Heart right ventricle (tissue), 16 donors: Measurements from ENCODE around the gene NIN. TPM values are rescaled to one million over a fixed set of nuclear protein-coding genes. Genes with fewer than 3 reads are reported as not detected.
A peak's percentile ranks its signal among the peaks of the same experiment; 100 is the strongest.

Experiments
- ATAC-seq, 8 donors: fragments of 200-7000 bp; cut with Tn5 transposase; one replicate each; pipeline ENCODE4 v1.9.1; 2020; ENCODE audit warnings: mild to moderate bottlenecking in 8 of 8, moderate library complexity in 8 of 8, moderate number of reproducible peaks in 1 of 8
- DNase-seq, 2 donors: peaks; one replicate each; pipeline ENCODE4 v3.0.0-alpha.2; 2020
- H3K27ac ChIP-seq, 10 donors: fragments of 200-600 bp; sonication (generic) in 2 of 10; one replicate each; pipeline versions ENCODE4 v1.5.0 to v1.8.0; 2020 to 2022; ENCODE audit warnings: mild to moderate bottlenecking in 3 of 10
- H3K27me3 ChIP-seq, 7 donors: fragments of 200-600 bp; one replicate each; pipeline ENCODE4 v1.8.0; 2021 to 2022; ENCODE audit warnings: mild to moderate bottlenecking in 2 of 7
- H3K36me3 ChIP-seq, 9 donors: fragments of 200-600 bp; sonication (generic) in 1 of 9; one replicate each; pipeline versions ENCODE4 v1.5.0 to v1.8.0; 2020 to 2022; ENCODE audit warnings: mild to moderate bottlenecking in 2 of 9
- H3K4me1 ChIP-seq, 9 donors: fragments of 200-600 bp; sonication (generic) in 1 of 9; one replicate each; pipeline versions ENCODE4 v1.5.0 to v1.8.0; 2020 to 2022; ENCODE audit warnings: mild to moderate bottlenecking in 4 of 9
- H3K4me3 ChIP-seq, 10 donors: fragments of 200-600 bp; sonication (generic) in 2 of 10; one replicate each; pipeline versions ENCODE4 v1.5.0 to v1.8.0; 2020 to 2022; ENCODE audit warnings: mild to moderate bottlenecking in 7 of 10, moderate library complexity in 2 of 10
- H3K9me3 ChIP-seq, 11 donors: fragments of 200-600 bp in 10 of 11; sonication (generic) in 2 of 11; one replicate each; pipeline versions ENCODE4 v1.5.0 to v1.8.0; 2013 to 2022; ENCODE audit warnings: mild to moderate bottlenecking in 2 of 11, control low read depth in 1 of 11, moderate library complexity in 1 of 11
- WGBS, 2 donors: extraction: QIAGEN DNeasy Blood & Tissue Kit; methylation state at CpG; one replicate each; pipeline ENCODE4 v1.1.7; 2013; ENCODE audit warnings: inconsistent platforms in 1 of 2; 5-methylcytosine and 5-hydroxymethylcytosine counted together
- intact Hi-C, 10 donors: fragments of 100-400 bp; cut with DNase I; formaldehyde crosslinking; loops; one replicate each; pipeline versions ENCODE4 v1.11.1 to v1.14.2; 2022
- long read RNA-seq, 3 donors: library from polyadenylated mRNA; unstranded; transcript quantifications; one replicate each; pipeline ENCODE4 v2.0.0, GENCODE V29; 2020 to 2021
- polyA plus RNA-seq, 2 donors: library from polyadenylated mRNA; stranded (reverse); fragments of 200-250 nt; gene quantifications; one replicate each; pipeline ENCODE4 v1.2.3, GENCODE V29; 2013
- total RNA-seq, 10 donors: library from RNA; stranded (reverse); fragmentation: NEBNext Ultra II Directional in 3 of 10; extraction: Animal tissue kit (Norgen Biotek cat#: 25700) in 3 of 10; gene quantifications; one replicate each; pipeline versions ENCODE4 v1.2.1 to v1.2.4, GENCODE V29; 2021 to 2023
- TF ChIP-seq, protein P1 (sequence below), 9 donors: fragments of 200-600 bp; sonication (generic) in 2 of 9; IDR thresholded peaks; one replicate each; pipeline versions ENCODE4 v1.5.0 to v1.8.0; 2021 to 2022; ENCODE audit warnings: antibody characterized with exemption in 9 of 9, mild to moderate bottlenecking in 5 of 9, moderate library complexity in 1 of 9
- donor health status: Arrhythmogenic right ventricular cardiomyopathy.
- donor health status: ischemic (EF 13 %, LVEDD 7.1; RV severe dilation, severe dysfunction).
- donor health status: healthy with polysubstance abuse.
- donor health status: DM: no; HTN: yes; CAD: no.
- donor health status: DM: no; HTN: no; CAD: no.
- donor health status: ischemic (EF 25% LVEDD 6.9; RV normal size, moderate dysfunction).
- donor health status: ischemic (EF 25% LVEDD 5.7; RV mildly dilated, moderate dysfunction).
- donor health status: healthy.
- donor health status: DM: yes; HTN: yes; CAD: no.
- donor health status: Ischemic cardiomyopathy.
- donor health status: ischemic (EF 35%, LVEDD 5.7; RV mildly dilated, moderate dysfunction).
- donor health status: nonischemic (EF 11% LVEDD 7.7; RV severe dilation, severe dysfunction).
- donor health status: DM: yes; HTN: yes; CAD: no.
- donor health status: PGD.
- donor health status: ischemic (EF 29% LVEDD 5.4; RV normal size, mild dysfunction).
- donor health status: nonischemic (EF 23%, LVEDD 6.1; RV moderate dilation, normal function).

The NIN gene, protein sequence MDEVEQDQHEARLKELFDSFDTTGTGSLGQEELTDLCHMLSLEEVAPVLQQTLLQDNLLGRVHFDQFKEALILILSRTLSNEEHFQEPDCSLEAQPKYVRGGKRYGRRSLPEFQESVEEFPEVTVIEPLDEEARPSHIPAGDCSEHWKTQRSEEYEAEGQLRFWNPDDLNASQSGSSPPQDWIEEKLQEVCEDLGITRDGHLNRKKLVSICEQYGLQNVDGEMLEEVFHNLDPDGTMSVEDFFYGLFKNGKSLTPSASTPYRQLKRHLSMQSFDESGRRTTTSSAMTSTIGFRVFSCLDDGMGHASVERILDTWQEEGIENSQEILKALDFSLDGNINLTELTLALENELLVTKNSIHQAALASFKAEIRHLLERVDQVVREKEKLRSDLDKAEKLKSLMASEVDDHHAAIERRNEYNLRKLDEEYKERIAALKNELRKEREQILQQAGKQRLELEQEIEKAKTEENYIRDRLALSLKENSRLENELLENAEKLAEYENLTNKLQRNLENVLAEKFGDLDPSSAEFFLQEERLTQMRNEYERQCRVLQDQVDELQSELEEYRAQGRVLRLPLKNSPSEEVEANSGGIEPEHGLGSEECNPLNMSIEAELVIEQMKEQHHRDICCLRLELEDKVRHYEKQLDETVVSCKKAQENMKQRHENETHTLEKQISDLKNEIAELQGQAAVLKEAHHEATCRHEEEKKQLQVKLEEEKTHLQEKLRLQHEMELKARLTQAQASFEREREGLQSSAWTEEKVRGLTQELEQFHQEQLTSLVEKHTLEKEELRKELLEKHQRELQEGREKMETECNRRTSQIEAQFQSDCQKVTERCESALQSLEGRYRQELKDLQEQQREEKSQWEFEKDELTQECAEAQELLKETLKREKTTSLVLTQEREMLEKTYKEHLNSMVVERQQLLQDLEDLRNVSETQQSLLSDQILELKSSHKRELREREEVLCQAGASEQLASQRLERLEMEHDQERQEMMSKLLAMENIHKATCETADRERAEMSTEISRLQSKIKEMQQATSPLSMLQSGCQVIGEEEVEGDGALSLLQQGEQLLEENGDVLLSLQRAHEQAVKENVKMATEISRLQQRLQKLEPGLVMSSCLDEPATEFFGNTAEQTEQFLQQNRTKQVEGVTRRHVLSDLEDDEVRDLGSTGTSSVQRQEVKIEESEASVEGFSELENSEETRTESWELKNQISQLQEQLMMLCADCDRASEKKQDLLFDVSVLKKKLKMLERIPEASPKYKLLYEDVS (N-terminal part only)
- total RNA-seq (10 to 100 TPM; 20.2 to 38.7 (median 26.6) TPM), polyA plus RNA-seq (10 to 100 TPM in 1 of 2 donors, 1 to 10 TPM in 1; 4.0 to 14.3 TPM)
- long read RNA-seq, donor 1, full-length matches to known transcripts: 2 of 31 reads
- long read RNA-seq, donor 1, partial matches to known transcripts: 18 of 31 reads
- long read RNA-seq, donor 1, other reads (novel, unspliced or antisense): 11 of 31 reads
- long read RNA-seq, donor 2, partial matches to known transcripts: 17 of 29 reads
- long read RNA-seq, donor 2, other reads (novel, unspliced or antisense): 12 of 29 reads
- long read RNA-seq, donor 3, partial matches to known transcripts: 14 of 20 reads
- long read RNA-seq, donor 3, other reads (novel, unspliced or antisense): 6 of 20 reads

DNA sequence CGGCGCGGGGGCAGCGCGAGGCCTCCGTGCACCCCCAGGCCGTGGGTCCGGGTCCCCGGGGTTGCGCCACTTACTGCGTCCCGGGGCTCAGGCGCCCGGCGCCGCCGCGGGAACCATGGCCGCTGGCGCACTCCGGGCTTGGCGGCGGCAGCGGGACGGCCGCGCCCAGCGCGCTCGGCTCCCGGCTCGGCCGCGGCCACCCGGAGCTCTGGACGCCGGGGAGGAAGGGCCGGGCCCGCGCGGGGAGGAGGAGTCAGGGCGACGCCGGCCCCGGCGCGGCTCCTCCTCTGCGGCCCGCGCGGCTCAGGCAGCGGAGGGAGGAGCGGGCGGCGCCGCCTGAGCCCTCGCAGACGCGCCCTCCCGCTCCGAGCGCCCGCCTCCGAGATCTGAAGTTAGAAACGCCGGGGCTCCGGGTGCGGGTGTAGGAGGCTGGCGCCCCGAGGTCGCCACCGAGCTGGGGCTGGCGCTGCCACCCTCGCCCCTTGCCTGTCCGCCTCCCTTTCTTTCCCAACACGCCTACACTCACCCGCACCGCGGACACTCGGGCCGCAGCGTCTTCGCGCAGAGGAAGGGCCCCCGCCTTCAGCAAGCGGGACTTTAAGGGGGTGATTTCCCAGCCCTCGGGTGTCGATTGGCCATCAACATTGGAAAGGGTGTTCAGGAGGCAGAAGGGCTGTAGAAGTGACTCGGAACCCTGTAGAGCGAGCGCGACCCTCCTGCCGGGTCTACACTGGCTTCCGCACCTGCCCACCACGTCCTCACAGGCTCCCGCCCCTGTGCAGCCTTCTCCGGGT, at the start of gene NIN:
Gene NIN, minus strand, starts transcription at position 231 of the 794 bp plus-strand sequence. CDS start 9,106 bp downstream, outside the sequence.
- Histone ChIP-seq H3K4me3 (peak within 1 kb of the TSS; percentile 75 to 99 (median 92)), H3K27ac (peak within 1 kb of the TSS; percentile 86 to 99 (median 94)), H3K9me3 (no peaks in the 10 kb centered on the region), H3K27me3 (no peaks in the 10 kb centered on the region), H3K36me3 (peaks cover 0 to 7% (median 0%) of the 10 kb centered on the region in 9 donors), H3K4me1 (peaks cover 0 to 44% (median 21%) of the 10 kb centered on the region in 9 donors)
- DNase-seq (peak; percentile 75 to 84), ATAC-seq (peak; percentile 94 to 98 (median 96))
- intact Hi-C loops: loop anchor here in 2 of 10 donors (1.0 to 5.0 kb wide), 2 partner anchors 39 kb away; no protein-coding TSS in a partner anchor
- 0% methylated on average over 80 to 91 of the region's 97 CpGs for WGBS, 2 donors
- TF ChIP-seq, protein P1, sequence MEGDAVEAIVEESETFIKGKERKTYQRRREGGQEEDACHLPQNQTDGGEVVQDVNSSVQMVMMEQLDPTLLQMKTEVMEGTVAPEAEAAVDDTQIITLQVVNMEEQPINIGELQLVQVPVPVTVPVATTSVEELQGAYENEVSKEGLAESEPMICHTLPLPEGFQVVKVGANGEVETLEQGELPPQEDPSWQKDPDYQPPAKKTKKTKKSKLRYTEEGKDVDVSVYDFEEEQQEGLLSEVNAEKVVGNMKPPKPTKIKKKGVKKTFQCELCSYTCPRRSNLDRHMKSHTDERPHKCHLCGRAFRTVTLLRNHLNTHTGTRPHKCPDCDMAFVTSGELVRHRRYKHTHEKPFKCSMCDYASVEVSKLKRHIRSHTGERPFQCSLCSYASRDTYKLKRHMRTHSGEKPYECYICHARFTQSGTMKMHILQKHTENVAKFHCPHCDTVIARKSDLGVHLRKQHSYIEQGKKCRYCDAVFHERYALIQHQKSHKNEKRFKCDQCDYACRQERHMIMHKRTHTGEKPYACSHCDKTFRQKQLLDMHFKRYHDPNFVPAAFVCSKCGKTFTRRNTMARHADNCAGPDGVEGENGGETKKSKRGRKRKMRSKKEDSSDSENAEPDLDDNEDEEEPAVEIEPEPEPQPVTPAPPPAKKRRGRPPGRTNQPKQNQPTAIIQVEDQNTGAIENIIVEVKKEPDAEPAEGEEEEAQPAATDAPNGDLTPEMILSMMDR (IDR thresholded peaks at IDR 0.05): no peak

DNA sequence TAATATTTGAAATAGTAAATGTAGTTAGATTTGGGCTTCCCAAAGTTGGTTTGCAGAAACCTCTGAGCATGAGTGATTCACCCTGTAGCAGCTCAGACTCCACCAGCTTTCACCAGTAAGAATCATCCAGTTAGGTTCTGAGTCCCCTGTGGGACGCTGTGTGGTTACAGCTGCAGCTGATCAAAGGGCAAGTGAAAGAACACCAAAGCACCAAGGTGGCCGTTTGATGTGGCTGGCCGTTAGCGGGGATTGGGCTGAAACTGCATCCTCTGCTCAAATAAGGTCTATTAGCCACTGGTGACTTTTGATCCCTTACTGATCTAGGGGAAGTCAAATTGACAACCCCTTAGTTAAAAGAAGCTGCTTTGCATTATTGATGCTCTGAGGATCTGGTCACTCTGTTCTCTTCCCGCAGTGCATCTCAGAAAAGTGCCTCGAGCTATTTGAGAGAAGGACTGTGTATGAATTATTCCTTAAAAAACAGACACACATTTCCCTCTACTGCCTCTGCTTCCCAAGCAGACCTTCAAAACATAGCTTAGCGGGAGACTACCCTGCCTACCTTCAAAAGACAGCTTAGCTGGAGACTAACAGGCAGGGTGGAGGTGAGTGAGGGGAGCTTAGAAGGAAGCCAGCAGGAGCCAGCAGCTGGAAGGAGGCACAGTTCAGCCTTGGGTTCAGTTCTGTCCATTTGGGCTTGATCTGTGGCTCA, 44.6 kb upstream of the NIN start:
- Histone ChIP-seq H3K27ac (no peak overlapping the region), H3K4me1 (peaks cover 0 to 17% (median 0%) of the 10 kb centered on the region in 9 donors), H3K36me3 (no peaks in the 10 kb centered on the region), H3K9me3 (no peaks in the 10 kb centered on the region), H3K27me3 (peaks cover 9 to 45% (median 28%) of the 10 kb centered on the region in 7 donors), H3K4me3 (no peak overlapping the region)
- TF ChIP-seq, protein P1 (IDR thresholded peaks at IDR 0.05): no peak
- DNase-seq (no peak), ATAC-seq (no peak)
- 57 to 63% methylated on average over 7 of the region's 7 CpGs for WGBS, 2 donors
- intact Hi-C loops: no loop called here

DNA sequence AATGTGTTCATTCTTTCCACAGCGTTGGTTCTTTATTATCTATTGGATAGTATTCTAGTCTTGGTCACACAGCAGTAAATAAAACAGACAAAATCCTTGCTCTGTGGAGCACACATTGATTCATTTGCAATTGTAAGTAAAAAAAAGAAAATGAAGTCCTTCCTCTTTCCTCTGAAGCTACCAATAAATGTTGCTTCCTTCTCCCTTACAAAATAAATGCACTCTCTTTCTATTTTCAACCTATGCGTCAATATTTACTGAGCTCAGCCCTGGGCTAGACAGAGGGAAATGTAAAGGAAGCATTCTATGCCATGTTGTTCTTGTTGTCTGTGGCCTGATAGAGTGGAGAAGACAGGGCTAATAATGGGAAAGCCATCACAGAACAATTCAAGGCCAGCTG, 43.8 kb upstream of the NIN start:
- peaks cover 0 to 17% (median 0%) of the 10 kb centered on the region in 9 donors for H3K4me1 ChIP-seq
- WGBS, 2 donors: 54 to 73% methylated on average over 2 of the region's 2 CpGs
- ATAC-seq (no peak), DNase-seq (no peak)
- H3K27me3 ChIP-seq: peaks cover 9 to 52% (median 33%) of the 10 kb centered on the region in 7 donors
- H3K36me3 ChIP-seq: no peaks in the 10 kb centered on the region
- intact Hi-C loops: no loop called here
- TF ChIP-seq, protein P1 (IDR thresholded peaks at IDR 0.05): no peak
- H3K27ac ChIP-seq: no peak overlapping the region
- no peak overlapping the region for H3K4me3 ChIP-seq
- no peaks in the 10 kb centered on the region for H3K9me3 ChIP-seq
